Stimulated activated CD4-positive, alpha-beta T cell treated with anti-CD3 and anti-CD28 coated beads, Interleukin-1b, Interleukin-23, amount 100 ng/mL, for 1 hour (primary cell): ENCODE data around the gene WDR93.
A peak's percentile ranks its signal among the peaks of the same experiment; 100 is the strongest.
"Not testable (repeated sequence)": the region's sequence is repeated elsewhere in the genome, so short reads cannot be mapped to it uniquely, and the experiment has no call there.

Experiments
- DNase-seq, 2 donors: peaks; one replicate each; pipeline ENCODE4 v3.0.0-alpha.2; 2020; ENCODE audit warnings: low read depth in 2 of 2

Gene WDR93

DNA sequence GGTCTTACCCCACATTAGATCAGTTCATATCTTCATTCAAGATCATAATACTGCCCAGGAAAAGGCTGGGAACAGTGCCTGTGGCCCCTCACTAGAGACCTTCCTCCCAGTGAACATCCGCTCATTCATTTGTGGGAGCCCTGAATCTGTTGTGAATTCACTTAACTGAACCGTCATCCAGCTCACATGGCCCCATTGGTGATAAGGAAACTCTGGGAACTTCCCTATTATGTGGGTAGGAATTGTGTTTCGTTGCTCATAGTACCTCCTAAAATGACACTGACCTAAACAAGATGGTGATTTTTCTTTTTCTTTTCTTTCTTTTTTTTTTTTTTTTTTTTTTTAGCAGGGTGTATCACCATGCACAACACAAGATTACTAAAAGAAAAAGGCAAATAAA, 78.8 kb downstream of the WDR93 start:
- no peak for DNase-seq

DNA sequence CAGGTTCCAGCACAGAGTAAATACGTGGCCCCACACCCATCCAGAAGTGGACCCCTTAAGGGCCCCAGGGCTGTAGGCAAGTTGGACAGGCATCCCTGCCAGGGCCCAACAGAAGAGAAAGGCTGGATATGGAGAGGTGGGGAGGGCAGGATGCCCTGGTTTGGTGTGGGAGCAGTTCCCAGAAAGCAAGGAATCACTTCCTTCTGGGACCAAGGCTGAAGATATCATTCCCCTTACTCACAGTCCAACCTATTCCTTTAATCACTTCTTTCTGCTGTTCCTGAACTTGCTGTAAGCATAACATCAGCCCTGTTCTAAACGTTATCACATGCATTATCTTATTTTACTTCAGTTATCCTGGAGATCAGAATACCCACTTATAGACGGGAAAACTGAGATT, 79.4 kb downstream of the WDR93 start:
- DNase-seq, result no peak

GRCh38 chr15:89772932-89773583, 82.4 kb downstream of the WDR93 start:
- DNase-seq, result no peak

GRCh38 chr15:89774492-89774891, 83.9 kb downstream of the WDR93 start:
- no peak for DNase-seq

- DNase-seq, result no peak
These were observed 85.2 kb downstream of the WDR93 start for GRCh38 chr15:89775815-89776214.

DNA sequence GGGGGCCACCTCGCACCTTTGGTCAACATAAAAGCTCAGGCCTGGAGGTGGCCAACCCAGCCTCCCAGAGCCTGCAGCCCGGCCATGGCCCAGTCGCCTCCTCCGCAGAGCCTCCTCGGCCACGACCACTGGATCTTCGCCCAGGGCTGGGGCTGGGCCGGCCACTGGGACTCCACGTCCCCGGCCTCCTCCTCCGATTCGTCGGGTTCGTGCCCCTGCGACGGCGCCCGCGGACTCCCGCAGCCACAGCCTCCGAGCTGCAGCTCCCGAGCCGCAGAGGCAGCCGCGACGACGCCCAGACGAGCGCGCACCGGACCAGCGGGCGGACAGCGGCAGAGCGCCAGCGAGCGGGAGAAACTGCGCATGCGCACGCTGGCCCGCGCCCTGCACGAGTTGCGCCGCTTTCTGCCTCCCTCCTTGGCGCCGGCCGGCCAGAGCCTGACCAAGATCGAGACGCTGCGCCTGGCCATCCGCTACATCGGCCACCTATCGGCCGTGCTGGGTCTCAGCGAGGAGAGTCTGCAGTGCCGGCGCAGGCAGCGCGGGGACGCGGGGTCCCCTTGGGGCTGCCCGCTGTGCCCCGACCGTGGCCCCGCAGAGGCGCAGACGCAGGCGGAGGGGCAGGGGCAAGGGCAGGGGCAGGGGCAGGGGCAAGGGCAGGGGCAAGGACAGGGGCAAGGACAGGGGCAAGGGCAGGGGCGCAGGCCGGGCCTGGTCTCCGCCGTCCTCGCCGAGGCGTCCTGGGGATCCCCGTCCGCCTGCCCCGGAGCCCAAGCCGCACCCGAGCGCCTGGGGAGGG, 85.9 kb downstream of the WDR93 start, which contains the start of gene MESP2:
Gene MESP2, plus strand, starts transcription at position 59 of the 799 bp plus-strand sequence. Its CDS starts 26 bp downstream, at position 85.
- DNase-seq, result peak; percentile 5 to 29

DNA sequence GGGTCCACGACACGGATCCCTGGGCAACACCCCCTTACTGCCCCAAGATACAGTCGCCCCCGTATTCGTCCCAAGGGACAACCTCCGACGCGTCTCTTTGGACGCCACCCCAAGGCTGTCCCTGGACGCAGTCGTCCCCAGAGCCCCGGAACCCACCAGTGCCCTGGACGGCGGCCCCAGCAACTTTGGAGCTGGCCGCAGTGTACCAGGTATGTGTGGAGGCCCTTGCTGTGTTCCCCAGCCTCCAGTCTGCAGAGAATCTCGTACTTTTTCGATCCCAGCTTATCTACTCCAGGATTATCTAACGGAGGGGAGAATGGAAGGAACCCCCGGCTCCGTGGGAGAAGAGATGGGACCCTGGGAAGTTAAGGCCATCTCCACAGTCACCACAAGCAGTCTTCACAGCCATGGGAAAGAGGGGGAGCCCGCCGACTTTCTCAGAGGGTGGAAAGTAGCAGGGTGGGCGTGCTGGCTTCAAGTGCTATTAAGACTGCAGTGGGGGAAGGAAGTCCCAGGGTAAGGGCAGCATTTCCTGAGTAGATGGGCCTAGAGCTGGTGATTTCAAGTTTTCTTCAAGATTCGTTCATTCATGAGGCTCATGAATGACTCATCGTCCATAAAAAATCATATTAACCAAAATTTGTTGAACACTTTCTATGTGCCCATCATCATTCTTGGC, 86.6 kb downstream of the WDR93 start:
- no peak for DNase-seq

DNA sequence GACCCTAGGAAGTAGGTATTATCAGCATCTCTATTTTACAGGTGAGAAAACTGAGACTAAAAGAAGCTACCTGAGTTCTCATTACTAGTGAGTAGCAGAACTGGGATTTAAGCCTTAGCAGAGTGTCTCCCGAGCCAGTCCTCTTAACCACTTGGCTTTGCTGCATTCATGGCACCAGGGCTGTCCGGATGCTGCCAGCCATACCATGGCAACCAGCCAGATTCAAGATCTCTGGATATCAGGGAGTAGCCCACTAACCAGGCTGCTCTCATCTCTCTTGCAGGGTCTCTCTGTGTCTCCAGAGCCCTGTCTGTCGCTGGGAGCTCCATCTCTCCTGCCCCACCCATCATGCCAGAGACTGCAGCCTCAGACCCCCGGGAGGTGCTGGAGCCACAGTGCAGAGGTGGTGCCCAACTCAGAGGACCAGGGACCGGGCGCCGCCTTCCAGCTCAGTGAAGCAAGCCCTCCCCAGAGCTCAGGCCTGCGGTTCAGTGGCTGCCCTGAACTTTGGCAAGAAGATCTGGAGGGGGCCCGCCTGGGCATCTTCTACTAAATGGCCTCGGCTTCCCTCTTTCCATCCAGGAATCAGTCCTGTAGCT, 87.3 kb downstream of the WDR93 start:
- no peak for DNase-seq

DNA sequence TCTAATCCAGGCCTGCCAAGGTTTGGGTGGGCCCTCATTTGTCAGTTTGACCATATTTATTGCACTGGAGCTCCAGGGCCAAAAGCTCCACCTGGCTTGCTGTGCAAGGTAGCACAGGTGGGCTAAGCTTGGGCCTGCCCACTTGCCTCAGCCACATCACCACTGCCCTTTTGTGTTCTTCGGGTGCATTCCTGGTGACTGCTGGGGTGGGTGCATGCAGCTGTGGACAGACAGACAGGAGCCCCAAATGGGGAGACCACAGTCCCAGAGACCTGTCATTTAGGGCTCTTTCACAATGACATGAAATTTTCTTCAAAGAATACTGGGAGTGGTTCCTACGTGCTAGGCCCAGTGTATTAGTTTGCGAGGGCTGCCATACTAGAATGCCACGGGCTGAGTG, 88.2 kb downstream of the WDR93 start:
- DNase-seq, result no peak

DNA sequence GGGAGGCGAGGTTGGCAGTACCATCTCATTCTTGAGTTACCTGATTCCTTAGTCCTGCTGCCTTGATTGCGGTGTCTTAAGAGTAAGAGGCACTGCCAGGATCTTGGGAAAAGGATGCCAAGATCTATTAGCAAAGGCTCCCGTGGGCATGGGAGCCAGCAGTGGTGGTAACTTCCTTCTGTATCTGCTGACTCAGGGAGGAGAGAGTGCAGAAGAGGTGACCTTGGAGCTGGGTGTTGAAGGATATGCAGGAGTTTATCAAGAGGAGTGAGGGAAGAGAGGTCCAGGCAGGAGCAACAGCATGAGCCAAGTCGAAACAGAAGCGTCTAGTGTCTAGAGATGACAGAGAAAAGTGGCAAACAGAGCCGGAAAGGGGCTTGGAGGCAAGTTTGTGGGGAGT, 90.0 kb downstream of the WDR93 start:
- DNase-seq, result no peak

- DNase-seq, result no peak
These were observed 90.4 kb downstream of the WDR93 start for GRCh38 chr15:89781055-89781454.

DNA sequence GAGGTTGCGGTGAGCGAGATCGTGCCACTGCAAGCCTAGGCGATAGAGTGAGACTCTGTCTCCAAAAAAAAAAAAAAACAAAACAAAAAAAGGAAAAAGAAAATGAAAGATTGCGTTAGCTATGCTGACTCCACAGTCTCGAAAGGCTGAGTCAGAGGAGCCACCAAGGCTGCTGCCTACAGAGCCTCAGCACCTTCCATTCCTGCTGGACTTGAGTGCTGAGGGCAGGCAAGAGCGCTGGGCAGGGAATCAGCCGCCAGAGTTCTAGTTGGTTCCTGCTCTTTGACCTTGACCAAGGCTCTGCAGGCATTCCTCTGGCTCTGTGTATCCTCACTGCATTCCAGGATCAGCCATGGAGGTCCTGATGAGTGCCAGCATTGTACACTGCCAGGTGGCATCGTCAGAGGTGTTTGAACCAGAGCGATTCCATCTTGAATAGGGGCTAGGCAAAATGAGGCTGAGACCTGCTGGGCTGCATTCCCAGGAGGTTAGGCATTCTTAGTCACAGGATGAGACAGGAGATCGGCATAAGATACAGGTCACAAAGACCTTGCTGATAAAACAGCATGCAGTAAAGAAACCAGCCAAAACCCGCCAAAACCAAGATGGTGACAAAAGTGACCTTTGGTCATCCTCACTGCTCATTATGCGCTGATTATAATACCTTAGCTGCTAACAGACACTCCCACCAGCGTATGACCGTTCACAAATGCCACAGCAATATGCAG, 91.4 kb downstream of the WDR93 start:
- DNase-seq, result no peak

DNA sequence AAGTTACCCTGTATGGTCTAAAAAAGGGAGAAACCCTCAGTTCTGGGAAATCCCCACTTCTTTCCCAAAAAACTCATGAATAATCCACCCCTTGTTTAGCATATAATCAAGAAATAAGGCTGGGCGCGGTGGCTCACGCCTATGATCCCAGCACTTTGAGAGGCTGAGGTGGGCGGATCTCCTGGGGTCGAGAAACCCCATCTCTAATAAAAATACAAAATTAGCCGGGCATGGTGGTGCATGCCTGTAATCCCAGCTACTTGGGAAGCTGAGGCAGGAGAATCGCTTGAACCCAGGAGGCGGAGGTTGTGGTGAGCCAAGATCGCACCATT, 92.0 kb downstream of the WDR93 start:
- DNase-seq, result not testable (repeated sequence)

DNA sequence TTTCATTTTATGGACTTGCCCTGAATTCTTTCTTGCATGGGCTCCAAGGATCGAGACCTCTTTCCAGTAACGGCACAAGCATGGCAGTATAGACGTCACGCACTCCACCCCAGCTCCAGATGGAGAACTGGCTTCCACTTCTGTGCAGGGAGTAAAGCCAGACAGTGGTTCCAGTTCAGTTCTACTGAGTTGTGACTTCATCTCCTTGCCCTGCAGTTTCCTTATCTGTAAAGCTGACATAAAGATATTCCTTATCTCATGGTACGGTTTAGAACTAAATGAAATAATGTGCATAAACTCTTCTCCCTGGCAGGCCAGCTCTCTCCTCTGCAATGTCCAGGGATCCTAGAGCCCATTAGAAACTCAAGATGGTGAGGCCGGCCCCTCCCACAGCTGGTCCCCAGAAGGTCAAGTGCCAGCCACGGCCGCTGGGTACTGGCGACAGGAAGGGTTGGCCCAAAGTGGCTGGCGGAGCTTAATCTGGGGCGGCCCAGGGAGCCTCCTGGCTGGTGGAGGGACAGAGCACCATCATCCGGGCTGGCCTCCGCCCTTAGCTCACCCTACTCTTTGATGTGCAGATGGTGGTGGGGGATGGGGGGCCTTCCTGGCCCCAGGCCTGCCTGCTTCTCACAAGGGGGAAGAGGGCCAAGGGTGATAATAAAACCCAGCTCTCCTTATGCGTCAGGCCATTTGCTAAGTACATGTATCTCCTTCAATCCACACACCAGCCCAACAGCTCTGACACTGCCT, 92.7 kb downstream of the WDR93 start:
- DNase-seq, result no peak

DNA sequence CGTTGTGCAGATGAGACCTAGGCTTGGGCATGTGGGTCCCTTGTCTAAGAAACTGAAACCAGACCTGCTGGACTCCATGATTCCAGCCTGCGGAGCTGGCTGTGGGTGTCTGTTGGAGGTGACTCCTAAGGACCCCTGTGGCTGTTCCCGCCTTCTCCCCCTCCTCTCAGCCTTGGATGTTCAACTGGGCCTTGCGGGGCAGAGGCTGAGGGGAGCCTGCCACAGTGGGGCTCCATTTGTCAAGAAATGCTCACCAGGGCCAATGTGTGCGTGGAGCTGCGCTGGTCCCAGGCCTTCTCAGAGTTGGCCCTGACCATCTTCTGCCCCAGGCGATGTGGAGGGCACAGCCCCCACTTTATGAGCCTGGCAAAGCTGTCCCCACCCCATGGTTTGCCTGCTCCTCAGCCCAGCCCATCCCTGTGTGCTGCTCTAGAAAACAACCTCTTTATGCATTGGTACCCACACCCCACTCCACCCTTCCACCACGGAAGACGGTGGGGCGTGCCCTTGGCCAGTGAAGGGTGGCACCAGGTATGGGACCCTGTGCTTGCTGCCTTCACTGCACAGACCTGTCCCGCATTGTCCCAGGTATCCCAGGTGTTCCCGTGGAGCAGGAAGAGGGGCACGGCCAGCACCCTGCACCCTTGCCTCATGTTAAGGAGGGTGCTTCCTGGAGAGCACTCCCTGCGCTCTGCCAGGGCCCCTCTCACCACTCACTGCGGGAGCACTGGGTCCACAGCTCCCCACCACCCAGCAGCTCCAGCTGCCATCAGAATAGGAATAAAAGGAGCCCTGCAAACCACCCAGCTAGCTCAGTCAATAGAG, 93.5 kb downstream of the WDR93 start:
- DNase-seq, result no peak

DNA sequence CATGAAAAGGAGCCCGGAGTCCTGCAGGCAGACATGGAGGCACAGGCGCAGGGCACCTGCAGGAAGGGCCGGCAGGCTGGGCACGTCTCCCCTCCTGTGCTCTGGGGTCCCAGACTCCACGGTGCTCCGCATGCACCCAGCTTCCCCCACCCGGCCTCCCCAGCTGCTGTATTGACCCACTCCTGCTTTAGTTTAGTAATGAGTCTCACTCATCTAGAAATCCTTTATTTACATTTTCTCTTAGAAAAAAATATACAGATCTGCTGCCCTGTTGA, 94.0 kb downstream of the WDR93 start:
- no peak for DNase-seq

DNA sequence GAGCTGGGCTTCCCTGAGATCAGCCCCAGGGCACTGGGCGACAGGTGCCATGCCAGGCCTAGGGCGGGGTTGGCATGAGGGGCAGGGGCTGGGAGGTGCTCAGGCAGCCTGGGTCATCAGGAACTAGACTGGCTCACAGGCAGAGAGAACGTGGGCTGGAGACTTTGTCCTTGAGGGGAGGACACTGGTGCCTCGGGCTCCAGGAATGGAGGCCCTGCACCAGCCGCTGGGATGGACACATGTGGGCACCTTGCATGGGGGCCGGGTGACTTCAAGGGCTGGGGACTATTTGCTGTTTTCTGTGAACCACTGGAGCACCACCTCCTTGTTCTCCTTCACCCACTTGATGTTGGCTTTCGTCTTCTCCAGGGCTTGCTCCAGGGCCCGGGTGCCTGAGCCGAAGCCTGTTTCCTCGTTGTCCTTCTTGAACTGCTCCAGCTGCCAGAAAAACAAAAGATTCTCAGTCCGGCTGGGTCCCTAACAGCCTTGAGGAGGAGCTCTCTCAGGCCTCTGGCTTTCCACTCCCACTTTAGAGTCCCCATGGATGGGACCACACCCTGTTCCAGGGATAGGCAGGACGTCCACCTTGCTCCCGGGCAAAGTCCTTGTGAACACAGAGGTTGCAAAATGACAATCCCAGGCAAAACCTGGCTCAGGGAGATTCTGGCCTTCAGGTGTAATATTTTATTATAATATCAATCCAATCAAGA, 94.6 kb downstream of the WDR93 start:
- no peak for DNase-seq

GRCh38 chr15:89785774-89786140, 95.1 kb downstream of the WDR93 start:
- no peak for DNase-seq

GRCh38 chr15:89787944-89788343, 97.3 kb downstream of the WDR93 start:
- DNase-seq, result no peak

- DNase-seq, result not testable (repeated sequence)
These were observed 98.0 kb downstream of the WDR93 start for GRCh38 chr15:89788585-89788984.
